Activated T-cell treated with anti-CD3 and anti-CD28 coated beads for 1 hour (primary cell): ENCODE data around the gene CELSR1.

Experiments used
- DNase-seq: peaks from one replicate; pipeline ENCODE4 v3.0.0-alpha.2; 2020; ENCODE audit warnings: low read depth

Gene CELSR1

DNA sequence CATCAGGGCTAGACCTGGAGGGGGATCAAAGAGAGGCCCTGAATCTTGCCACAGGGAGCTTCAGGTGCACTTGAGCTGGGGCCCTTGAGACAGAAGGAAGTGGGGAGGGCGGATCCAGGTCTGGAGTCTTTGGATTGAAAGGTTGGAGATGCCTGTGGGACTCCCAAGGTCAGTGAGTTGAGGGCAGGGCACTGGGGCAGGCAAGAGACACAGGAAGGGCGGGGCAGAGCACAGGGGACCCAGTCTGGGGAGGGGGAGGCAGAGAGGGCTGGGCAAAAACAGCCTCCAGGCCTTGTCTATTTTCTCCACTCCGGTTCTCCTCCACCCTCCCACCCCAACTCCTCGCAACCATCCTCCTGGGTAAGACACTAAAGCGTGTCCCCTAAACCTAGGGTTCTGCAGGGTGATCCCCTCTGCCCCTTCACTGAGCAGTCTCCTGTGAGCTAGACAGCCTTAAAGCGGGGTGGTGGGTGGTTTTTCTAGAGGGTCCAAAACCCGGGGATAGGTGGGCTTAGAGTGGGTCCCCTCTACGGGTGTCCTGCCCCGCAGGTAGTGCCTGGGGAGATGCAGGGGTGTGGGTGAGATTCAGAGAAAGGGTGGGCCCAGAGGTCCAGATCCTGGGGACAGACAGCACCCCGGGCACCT lies 38.6 kb upstream of the CELSR1 start:
- DNase-seq = no peak

DNA sequence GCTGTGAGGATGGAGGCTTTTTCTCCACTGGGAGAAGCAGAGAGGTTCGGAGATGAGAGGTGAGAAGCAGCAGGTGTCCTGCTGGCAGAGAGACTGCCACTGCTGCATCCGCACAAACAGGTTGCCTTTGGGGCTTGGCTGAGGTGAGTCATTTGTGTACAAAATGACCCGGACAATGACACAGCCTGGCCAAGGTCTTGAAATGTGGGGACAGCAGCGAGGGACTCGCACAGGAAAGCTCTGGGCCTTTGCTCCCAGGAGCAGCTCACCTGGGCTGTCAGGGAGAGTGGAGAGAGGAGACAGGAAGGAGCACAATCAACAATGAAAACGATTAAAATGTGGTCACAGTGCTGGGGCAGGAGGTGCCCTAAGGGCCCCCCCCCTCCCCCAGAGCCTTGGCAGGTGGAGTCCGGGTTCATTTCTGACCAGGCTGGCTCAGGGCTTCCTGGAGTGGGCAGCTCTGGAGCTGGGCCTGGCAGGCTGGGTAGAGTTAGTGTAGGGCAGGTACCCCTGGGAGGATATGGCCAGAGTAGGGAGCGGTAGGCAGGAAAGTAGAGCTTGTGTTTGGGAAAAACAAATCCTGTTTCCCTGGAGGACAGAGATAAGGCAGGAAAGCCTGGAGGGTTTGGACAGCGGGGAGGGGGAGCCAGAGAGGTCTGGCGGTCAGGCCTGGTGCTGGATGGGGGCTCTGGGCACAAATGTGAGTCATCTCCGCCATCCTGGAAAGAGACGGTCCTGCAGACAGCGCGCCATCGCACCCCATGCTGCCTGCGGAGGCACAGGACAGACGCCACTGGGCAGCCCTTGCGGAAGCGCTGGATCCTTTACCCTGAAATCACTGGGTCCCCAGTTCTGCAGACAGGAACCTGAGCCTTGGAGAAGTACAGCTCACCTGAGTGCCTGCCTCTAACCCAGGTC lies 37.8 kb upstream of the CELSR1 start:
- DNase-seq = no peak

DNA sequence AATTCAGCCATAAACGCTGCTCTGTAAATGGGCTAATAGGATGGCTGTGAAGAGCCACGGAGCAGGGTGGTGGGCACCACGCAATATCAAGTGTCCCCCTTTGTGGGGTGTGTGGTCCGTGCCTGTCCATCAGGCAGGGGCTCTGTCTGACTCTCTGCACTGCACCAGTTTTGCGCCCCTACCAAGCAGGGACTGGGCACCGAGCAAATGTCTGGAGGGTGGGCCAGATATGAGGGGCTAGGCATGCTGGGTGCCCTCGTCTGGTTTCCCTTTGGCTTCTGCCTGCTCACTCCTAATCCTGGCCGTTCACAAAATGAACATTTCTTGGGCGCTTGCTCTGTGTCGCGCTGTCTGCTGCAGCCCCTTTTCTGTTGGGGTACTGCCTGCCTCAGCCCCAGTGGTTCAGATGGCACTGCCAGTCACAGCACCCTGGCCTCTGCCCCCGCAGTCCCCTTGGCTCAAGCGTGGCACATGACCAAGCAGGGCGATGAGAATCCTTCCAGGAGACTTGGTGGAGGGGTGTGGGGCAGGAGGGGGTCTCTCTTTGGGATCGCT lies 37.1 kb upstream of the CELSR1 start:
- no peak for DNase-seq

DNA sequence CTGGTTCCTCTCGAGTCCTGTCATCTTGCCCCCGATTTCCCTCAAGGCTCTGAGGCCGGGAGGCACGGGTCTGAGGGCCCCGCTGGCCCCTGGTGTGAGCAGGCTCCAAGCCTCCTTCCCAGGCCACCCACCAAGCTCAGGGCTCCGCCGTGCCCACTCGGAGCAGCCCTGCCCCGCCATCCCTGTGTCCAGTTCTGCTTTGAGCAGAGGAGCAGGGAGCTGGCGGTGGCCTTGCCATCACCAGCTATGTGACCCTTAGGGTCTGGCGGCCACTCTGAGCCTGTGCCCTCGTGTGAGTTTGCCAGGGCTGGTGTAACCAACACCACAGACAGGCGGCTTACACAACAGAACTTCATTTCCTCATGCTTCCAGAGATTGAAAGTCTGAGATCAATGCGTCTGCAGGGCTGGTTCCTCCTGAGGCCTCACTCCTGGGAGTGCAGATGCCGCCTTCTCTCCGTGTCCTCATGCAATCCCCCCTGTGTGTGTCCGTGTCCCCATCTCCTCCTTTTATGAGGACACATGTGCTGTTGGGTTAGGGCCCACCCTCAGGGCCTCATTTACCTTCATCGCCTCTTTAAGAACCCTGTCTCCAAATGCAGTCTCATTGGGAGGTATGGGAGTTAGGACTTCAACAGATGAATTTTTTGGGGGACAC lies 36.5 kb upstream of the CELSR1 start:
- no peak for DNase-seq

DNA sequence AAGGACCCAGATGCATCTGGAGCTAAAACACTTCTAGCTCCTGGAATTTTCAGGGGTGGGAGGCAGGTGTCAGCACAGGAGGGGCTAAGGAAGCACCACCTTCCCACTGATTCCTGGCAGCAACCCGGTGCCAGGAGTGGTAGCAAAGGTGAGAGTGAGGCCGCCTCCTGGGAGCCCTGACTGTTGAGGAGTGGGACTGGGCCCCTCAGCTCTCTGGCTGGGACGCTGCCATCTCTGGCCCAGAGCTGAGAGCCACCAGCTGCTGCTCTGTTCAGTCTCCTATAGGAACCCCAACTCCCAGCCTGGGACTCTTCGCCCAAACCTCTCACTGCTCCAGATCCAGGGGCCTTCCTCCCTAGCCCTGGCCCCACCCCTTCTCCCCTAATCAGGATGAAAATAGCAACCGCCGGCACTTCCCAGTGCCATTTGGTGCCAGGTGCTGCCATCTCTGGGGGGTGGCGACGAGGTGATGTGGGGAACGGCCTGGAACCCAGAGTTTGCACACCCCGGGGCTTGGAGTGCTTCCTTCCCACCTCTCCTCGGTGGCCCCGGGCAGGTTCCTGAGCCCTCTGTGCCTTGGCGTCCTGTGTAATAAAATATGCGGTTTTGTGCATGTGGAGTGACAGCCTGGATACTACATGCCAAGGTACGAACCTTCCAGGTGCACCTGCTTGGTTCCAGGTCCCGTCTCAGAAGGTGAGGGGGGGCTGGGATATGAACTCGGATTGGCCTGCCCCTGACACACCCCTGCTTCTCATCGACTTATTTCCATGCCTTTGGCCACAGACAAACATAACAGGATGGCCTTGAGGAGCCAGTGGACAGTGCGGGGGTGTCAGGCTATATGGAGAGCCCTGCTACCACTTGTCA lies 35.7 kb upstream of the CELSR1 start:
- DNase-seq = no peak

DNA sequence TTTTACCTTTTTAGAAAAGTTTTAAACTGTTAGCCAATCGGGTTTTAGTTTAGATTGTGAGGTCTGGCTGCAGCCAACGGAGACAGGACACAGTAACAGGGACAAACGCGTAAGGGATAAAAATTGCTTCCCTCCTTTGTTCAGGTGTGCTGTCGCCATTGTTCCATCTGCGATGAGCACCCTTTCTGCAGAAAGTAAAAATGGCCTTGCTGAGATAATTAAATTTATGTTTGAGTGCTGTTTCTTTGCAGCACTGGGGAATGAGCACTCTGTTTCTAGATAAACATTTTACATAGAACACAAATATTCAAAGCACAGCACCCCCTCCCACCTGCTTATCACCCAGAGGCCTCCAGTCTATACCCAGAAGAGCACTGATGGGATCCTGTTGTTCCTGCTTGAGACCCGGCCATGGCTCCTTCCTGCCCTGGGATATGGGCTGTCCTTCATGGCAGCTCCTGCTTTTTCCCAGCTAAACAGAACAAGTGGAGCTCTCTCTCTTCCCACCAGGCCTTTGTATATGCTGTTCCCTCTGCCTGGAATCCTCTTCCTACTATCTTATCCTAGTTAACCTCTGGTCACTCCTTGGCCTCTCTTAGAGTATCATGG lies 34.3 kb upstream of the CELSR1 start:
- no peak for DNase-seq

DNA sequence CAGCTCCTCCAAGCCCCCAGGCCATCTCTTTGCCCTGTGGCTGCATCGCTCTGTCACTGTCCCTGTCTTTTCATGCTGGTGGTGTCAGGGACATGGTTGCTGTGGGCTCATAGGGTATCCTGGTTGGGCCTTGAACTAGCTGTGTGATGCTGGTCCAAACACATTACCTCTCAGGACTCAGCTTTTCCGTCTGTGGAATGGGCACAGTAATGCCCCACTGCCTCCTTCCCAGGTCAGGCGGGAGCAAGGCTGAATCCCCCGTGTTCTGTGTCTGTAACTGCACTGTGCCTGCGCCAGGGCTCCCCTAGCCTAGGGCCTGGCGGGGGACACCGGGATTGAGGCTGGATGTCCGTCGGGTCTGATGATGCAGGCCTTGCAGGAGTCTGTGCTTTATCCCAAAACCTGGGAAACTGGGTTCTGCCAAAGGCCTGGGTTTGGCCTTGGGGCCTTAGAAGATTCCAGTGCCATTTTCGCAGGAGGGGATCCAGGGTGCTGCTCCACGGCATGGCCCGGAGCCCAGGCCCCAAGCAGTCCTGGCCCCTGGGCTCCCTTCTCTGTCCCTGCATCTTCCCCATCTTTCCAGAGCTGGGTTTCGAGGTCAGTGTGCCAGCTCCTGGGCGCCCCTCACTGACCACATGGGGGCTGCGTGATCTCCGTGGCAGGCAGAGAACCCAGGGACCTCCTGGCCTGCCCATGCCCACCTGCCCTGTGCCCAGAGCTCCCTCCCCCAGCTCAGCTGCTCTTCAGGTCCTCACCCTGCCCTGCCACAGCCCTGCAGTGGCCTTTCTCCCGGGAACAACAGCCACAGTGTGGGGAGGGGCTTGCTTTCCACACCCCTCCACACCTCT lies 32.7 kb upstream of the CELSR1 start:
- no peak for DNase-seq

DNA sequence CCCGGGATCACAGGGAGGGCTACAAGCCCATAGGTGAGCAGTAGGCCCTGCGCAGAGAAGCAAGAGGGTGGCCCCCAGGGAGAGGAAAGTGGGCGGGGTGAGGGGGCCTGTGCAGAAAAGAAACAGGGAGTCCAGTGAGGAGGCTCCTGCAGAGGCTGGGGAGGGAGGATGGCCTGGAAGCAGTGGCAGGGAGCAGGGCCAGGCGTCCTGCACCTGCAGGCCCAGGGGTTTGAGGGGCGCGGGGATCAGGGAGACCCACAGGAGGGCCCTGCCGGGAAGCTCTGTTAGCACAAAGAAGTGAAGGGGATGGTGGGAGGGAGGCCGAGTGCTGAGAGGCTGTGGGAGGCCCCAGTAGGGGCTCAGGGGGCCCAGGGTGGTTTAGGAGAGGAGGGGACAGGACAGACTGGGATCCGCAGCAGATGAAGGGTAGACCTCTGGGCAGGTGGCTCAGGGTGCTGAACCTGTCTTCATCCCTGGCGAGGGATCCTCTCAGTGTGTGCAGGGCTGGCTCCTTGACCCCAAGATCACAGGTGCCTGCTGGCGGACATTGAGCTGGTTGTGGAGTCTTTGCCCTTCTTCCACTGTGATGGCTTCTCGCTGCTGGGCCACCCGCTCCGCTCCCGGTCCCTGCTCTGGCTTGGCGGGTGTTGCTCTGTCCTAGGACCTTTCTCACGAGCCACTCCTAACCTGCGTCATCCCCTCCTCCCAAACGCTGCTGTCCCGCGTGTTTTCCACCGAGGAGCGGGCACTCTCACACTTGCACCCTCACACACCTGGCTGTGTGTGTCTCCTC lies 31.8 kb upstream of the CELSR1 start:
- no peak for DNase-seq

DNA sequence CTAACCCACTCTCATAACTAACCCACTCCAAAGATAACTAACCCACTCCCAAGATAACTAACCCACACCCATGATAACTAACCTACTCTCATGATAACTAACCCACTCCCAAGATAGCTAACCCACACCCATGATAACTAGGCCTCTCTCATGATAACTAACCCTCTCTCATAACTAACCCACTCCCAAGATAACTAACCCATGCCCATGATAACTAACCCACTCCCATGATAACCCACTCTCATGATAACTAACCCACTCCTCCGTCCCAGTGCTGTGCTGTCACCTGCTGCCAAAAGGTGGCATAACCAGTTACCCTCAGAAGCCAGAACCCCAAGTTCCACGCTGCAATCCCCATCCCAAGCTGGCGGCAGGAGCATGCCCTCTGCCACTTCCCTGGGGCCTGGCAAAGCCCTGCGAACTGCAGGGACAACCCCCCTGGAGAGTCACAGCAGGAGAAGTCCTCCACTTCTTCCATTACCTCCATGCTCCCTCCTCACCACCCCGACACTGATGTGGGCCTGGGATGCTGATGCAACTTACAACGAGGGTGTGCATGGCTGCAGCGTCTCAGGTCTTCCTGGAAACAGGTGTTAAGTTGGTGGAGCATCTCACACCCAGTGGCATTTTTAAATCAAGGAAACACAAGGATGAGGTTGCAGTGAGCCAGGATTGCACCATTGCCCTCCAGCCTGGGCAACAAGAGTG lies 30.8 kb upstream of the CELSR1 start:
- DNase-seq = no peak

DNA sequence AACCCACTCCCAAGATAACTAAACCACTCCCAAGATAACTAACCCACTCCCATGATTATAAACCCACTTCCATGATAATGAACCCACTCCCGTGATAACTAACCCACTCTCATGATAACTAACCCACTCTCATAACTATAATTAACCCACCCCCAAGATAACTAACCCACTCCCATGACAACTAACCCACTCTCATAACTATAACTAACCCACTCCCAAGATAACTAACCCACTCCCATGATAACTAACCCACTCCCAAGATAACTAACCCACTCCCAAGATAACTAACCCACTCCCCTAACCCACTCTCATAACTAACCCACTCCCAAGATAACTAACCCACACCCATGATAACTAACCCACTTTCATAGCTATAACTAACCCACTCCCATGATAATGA lies 30.1 kb upstream of the CELSR1 start:
- DNase-seq = no peak

DNA sequence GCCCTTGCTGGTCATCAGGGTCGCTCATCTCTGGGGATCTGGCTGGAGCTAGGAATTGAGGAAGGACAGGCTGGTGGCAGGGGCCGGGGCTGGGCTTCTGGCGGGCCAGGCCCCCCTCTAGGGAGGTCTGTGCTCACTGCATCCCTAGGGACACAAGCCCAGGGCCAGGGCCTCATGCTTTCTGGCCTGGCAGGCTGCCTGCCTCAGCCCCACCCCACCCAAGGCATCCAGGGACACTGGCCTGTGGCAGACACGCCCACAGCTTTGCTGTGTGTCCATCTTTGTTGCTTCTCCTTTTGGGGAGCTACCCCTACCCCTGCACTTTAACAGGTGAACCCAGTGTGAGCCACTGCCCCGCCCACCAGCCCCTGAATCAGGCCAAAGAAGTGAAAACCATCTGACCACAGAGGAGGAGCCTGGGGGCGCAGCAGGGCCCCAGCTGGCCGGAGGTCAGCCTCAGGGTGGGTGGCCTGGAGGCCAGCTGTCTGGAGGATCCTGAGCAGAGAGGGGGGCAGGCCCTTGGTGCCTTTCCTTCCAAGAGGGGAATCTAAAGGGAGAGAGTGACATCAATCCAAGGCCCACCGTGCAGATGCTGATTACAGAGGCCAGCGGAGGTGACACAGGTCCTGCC lies 26.8 kb upstream of the CELSR1 start:
- no peak for DNase-seq

DNA sequence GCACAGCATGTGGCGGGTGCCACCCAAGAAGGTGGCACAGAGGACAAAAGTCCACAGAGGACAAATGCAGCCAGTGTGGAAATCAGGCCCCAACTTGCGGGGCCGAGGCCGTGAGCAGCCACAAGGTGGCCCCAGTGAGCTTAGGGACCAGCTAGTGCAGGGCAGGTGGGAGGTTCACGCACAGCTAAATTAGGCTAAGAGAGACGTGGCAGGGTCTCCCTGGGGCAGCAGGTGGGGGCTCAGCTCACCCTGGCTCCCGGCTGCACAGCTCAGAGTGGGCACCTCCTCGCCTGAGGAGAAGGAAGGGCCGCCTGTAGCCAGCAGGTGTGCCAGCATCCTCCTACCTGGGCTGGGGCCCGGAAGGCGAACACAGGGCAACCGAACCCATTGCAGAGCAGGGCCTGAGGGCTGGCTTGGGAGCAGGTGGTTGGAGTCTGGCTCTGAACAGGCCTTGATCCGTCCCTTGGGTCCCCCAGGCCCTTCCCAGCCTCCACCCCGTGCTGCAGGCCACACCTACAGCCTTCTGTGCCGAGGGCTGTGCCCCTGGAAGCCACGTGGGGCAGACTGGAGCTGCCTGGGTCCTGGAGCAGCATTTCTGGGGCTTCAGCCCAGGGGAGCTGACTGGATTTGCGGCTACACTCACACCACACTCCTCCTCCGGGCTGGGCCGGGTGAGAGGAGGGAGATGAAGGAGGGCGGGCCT lies 26.1 kb upstream of the CELSR1 start:
- DNase-seq = peak; percentile 71

DNA sequence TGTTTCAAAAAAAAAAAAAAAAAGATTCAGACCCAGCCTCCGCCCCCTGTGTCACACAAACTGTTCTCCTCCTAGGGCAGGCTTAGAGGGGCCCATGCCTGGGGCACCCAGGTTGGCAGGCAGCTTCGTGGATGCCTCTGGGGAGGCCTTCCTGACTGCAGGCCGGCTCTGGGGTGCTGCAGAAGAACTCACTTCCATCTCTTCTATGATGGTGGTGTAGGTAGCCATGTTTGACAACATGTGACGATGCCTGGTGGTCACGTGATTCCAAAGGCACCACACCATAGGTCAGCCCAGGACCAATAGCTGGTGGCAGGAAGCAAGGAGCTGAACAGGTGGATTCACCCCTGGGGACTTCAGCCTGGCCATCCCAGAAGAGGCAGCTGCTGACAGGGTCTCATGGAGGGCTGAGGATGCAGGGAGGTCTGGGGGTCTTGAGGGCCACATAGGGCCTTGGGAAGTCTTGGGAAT lies 24.1 kb upstream of the CELSR1 start:
- DNase-seq = no peak

DNA sequence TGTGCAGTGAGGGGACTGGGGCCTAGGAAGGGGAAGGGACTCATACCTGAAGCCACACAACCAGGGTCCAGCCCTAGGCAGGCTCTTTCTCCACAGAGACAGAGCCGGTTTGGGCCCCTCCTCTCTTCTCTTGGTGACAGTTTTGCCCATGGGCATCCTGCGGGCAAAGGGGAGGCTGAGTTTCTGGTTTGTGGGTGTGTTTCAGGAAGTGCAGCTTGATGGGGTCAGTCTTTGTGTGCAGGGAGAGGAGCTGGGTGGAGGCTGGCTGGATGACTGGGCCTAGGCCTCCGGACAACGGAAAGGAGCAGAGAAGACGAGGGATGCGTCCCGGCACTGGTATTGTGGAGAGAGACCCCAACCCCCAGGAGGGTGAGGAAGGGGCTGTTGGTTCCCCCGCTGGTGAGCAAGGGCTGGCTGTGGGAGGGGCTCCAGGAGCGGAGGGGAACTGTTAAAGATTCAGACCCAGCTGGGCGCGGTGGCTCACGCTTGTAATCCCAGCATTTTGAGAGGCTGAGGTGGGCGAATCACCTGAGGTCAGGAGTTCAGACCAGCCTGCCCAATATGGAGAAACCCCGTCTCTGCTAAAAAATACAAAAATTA lies 23.4 kb upstream of the CELSR1 start:
- no peak for DNase-seq

DNA sequence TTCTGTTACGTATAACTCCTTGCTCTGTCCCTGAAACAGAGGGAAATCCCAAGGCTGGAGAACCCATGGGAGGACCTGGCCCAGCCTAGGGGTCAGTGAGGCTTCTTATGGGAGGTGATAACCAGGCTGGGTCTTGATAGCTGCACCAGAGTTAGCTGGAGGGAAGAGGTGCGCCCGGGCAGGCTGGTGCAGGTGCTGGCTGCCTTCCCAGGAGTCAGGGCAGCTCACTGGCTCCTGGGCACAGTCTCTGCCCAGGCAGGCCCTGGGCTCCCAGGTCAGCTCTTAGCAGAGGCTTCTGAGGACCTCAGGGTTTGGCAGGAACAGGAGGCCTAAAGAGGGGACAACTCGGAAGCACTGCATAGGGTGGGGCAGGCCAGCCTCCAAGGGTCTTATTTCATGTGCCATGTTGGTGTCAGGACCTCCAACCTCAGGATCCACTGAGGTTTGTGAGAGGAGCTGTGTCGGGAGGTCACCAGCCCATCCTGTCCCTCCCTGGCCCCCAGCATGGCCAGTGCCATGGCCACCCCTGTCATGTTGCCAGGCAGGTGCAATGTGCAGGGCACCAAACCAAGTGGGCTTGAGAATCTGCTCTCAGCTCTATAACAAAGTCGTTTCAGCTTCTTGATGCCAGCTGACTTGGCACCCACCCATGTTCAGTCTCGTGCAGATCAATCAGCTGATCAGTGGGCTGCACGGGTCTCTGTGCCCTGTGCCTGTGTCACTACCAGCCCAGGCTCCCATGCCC lies 20.5 kb upstream of the CELSR1 start:
- no peak for DNase-seq

DNA sequence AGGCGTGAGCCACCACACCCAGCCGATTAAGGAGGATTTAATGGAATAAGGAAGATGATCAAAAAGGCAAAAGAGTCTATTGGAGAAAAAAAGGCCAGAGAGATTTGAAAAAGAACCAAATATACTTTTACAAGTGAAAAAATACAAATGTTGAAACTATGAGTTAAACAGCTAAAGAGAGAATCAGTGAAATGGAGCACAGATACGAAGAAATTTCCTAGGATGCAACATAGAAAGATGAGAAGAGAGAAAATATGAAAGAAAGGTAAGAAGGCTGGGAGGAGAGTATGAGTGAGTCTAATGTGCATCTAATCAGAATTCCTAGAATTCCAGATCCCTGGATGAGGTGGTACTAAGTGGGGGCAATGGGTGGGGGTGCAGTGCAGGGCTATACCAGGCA lies 19.4 kb upstream of the CELSR1 start:
- no peak for DNase-seq

DNA sequence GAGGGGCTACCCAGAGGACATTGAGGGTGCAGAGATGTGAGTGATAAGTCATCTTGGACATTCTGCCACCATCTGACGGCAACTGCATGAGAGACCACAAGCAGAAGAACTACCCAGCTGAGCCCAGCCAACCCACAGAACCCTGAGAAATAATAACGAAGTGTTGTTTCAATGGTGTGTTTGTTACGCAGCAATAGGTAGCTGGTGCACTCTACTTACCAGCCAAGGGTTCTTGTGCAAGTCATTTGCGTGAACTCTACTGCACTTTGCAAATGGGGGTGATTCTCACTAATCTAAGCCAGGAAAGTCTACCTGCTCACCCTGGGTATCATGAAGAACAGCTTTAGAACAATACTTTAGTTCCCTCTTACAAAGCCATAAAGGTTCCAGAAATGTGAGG lies 15.8 kb upstream of the CELSR1 start:
- no peak for DNase-seq
